Smooth muscle cell (in vitro differentiated cells): ENCODE results near the gene BICRA. TPM values are rescaled to one million over a fixed set of nuclear protein-coding genes. Genes with fewer than 3 reads are reported as not detected.

ENCODE experiments used
- DNase-seq: peaks from one replicate; lab custom pipeline; 2025; ENCODE audit not compliant: unreplicated experiment; lab: John Stamatoyannopoulos, UW
- H2AFZ ChIP-seq: fragments of 200-600 bp; sonication (generic); 2 replicates; pipeline ENCODE4 v1.6.0; 2016; ENCODE audit warnings: antibody characterized with exemption, low read depth, mild to moderate bottlenecking
- H3F3A ChIP-seq: fragments of 200-600 bp; sonication (generic); 2 replicates; pipeline ENCODE4 v1.6.0; 2017; ENCODE audit warnings: antibody characterized with exemption, low read depth
- H3K27ac ChIP-seq: fragments of 200-600 bp; sonication (generic); 2 replicates; pipeline ENCODE4 v1.5.1; 2016; ENCODE audit warnings: low read depth, mild to moderate bottlenecking
- H3K27me3 ChIP-seq: fragments of 200-600 bp; sonication (generic); 2 replicates; pipeline ENCODE4 v1.6.1; 2016; ENCODE audit warnings: low read depth, mild to moderate bottlenecking
- H3K36me3 ChIP-seq: fragments of 200-600 bp; sonication (generic); 2 replicates; pipeline ENCODE4 v1.5.1; 2016; ENCODE audit warnings: low read depth
- H3K4me1 ChIP-seq: fragments of 200-600 bp; sonication (generic); 2 replicates; pipeline ENCODE4 v1.5.1; 2016; ENCODE audit warnings: low read depth
- H3K4me2 ChIP-seq: fragments of 200-600 bp; sonication (generic); 2 replicates; pipeline ENCODE4 v1.6.0; 2016; ENCODE audit warnings: mild to moderate bottlenecking
- H3K4me3 ChIP-seq: fragments of 200-600 bp; sonication (generic); 2 replicates; pipeline ENCODE4 v1.5.1; 2016; ENCODE audit warnings: mild to moderate bottlenecking
- H3K79me2 ChIP-seq: fragments of 200-600 bp; sonication (generic); 2 replicates; pipeline ENCODE4 v1.6.0; 2016; ENCODE audit warnings: low read depth, mild to moderate bottlenecking
- H3K9ac ChIP-seq: fragments of 200-600 bp; sonication (generic); 2 replicates; pipeline ENCODE4 v1.6.0; 2016; ENCODE audit warnings: low read depth
- H3K9me3 ChIP-seq: fragments of 200-600 bp; sonication (generic); replicated peaks from 2 replicates; pipeline ENCODE4 v1.5.1; 2016; ENCODE audit warnings: low read depth
- H4K20me1 ChIP-seq: fragments of 200-600 bp; sonication (generic); 2 replicates; pipeline ENCODE4 v1.6.0; 2016; ENCODE audit warnings: low read depth
- WGBS: methylation state at CpG from one replicate; pipeline ENCODE4 v1.1.7; 2016; ENCODE audit warnings: low lambda C conversion rate; 5-methylcytosine and 5-hydroxymethylcytosine counted together
- polyA plus RNA-seq: library from polyadenylated mRNA; unstranded; fragments of >200 nt; fragmentation: Nextera tagmentation; extraction: Ambion mirVana; gene quantifications from 2 replicates; pipeline ENCODE4 v1.2.1, GENCODE V29; 2016
- total RNA-seq: library from RNA; depleted of rRNA; stranded (reverse); fragments of >200 nt; gene quantifications from 2 replicates; pipeline ENCODE4 v1.2.3, GENCODE V29; 2014
- TF ChIP-seq, protein P1 (sequence below): fragments of 200-600 bp; sonication (generic); IDR thresholded peaks from 2 replicates; pipeline ENCODE4 v1.5.1; 2017; ENCODE audit warnings: borderline replicate concordance, mild to moderate bottlenecking, antibody characterized with exemption; ENCODE audit not compliant: insufficient read depth, poor library complexity, severe bottlenecking

The BICRA gene
- total and polyA plus RNA-seq, 2 experiments from 2014 or later: 3.6 to 10.0 TPM

DNA sequence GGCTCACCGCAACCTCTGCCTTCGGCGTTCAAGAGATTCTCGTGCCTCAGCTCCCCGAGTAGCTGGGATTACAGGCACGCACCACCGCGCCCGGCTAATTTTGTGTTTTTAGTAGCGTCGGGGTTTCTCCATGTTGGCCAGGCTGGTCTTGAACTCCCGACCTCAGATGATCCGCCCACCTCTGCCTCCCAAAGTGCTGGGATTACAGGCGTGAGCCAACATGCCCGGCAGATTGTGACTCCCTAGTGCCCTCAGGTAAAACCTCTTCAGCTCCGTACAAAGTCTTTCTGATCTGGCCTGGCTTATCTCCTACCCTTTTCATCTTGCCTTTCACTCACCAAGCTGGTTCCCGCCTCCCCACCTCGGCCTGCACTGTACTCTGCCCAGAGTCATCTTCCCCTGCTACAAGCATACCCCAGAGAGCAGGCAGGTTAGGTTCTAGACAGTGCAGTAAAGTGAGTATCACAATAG is 15.0 kb downstream of the BICRA start:
- Histone ChIP-seq H2AFZ (no peak overlapping the region), H3K4me1 (no peaks in the 10 kb centered on the region), H3K36me3 (no peaks in the 10 kb centered on the region), H3K4me2 (no peak overlapping the region), H3K9ac (no peak overlapping the region), H3K27me3 (no peaks in the 10 kb centered on the region), H3K27ac (peak overlapping the region; percentile 7), H3F3A (no peaks in the 10 kb centered on the region), H3K79me2 (peaks cover 98% of the 10 kb centered on the region), H3K9me3 (no peaks in the 10 kb centered on the region), H3K4me3 (no peak overlapping the region), H4K20me1 (peaks cover 100% of the 10 kb centered on the region)
- no peak for DNase-seq
- TF ChIP-seq, protein P1, sequence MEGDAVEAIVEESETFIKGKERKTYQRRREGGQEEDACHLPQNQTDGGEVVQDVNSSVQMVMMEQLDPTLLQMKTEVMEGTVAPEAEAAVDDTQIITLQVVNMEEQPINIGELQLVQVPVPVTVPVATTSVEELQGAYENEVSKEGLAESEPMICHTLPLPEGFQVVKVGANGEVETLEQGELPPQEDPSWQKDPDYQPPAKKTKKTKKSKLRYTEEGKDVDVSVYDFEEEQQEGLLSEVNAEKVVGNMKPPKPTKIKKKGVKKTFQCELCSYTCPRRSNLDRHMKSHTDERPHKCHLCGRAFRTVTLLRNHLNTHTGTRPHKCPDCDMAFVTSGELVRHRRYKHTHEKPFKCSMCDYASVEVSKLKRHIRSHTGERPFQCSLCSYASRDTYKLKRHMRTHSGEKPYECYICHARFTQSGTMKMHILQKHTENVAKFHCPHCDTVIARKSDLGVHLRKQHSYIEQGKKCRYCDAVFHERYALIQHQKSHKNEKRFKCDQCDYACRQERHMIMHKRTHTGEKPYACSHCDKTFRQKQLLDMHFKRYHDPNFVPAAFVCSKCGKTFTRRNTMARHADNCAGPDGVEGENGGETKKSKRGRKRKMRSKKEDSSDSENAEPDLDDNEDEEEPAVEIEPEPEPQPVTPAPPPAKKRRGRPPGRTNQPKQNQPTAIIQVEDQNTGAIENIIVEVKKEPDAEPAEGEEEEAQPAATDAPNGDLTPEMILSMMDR: no peak
- WGBS: 71% methylated on average over 14 of the region's 18 CpGs

DNA sequence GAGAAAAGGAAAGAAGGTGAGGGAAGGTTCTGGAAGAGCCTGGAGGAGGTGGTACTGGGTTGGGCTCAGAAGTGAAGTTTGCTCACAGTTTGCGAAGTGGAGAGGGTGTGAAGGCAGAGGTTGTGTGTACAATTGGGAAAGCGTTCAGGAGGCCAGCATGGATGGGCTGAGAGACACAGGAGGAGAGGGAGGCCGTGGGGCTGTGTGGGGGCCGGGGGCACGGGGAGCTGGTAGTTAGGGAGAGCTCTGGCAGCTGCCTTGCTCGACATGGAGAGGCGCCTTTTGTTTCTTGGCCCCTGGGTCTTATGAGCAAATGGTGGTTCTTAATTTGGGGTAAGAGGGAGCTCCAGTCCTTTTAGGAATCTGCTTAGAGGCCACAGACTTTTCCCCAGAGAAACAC is 16.7 kb downstream of the BICRA start:
- no peaks in the 10 kb centered on the region for H3K9me3 ChIP-seq
- H3K9ac ChIP-seq: no peak overlapping the region
- H3K4me2 ChIP-seq: no peak overlapping the region
- TF ChIP-seq, protein P1: no peak
- no peak for DNase-seq
- no peaks in the 10 kb centered on the region for H3K4me1 ChIP-seq
- H3F3A ChIP-seq: no peaks in the 10 kb centered on the region
- no peaks in the 10 kb centered on the region for H3K36me3 ChIP-seq
- H3K79me2 ChIP-seq: peaks cover 98% of the 10 kb centered on the region
- H3K4me3 ChIP-seq: no peak overlapping the region
- no peak overlapping the region for H3K27ac ChIP-seq
- no peaks in the 10 kb centered on the region for H3K27me3 ChIP-seq
- 95% methylated on average over 6 of the region's 7 CpGs for WGBS
- peaks cover 100% of the 10 kb centered on the region for H4K20me1 ChIP-seq
- no peak overlapping the region for H2AFZ ChIP-seq

DNA sequence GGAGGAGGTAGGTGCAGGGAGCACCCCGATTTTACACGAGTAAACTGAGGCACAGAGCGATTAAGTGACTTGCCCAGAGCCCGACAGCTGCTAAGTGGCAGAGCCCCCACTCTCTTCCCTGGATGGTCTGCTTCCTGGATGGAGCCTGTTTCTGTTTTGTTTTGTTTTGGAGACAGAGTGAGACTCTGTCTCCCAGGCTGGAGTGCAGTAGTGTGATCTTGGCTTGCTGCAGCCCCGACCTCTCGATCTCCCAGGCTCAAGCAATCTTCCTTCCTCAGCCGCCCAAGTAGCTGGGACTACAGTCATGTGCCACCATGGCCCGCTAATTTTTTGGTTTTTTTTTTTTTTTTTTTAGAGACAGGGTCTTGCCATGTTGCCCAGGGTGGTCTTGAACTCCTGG is 17.3 kb downstream of the BICRA start:
- no peak overlapping the region for H3K4me2 ChIP-seq
- H4K20me1 ChIP-seq: peaks cover 100% of the 10 kb centered on the region
- no peaks in the 10 kb centered on the region for H3K9me3 ChIP-seq
- no peak for DNase-seq
- H3K27ac ChIP-seq: no peak overlapping the region
- no peak overlapping the region for H3K9ac ChIP-seq
- no peaks in the 10 kb centered on the region for H3F3A ChIP-seq
- H2AFZ ChIP-seq: no peak overlapping the region
- H3K79me2 ChIP-seq: peaks cover 98% of the 10 kb centered on the region
- TF ChIP-seq, protein P1: no peak
- no peaks in the 10 kb centered on the region for H3K4me1 ChIP-seq
- 83% methylated on average over 8 of the region's 8 CpGs for WGBS
- H3K4me3 ChIP-seq: no peak overlapping the region
- H3K27me3 ChIP-seq: no peaks in the 10 kb centered on the region
- no peaks in the 10 kb centered on the region for H3K36me3 ChIP-seq

DNA sequence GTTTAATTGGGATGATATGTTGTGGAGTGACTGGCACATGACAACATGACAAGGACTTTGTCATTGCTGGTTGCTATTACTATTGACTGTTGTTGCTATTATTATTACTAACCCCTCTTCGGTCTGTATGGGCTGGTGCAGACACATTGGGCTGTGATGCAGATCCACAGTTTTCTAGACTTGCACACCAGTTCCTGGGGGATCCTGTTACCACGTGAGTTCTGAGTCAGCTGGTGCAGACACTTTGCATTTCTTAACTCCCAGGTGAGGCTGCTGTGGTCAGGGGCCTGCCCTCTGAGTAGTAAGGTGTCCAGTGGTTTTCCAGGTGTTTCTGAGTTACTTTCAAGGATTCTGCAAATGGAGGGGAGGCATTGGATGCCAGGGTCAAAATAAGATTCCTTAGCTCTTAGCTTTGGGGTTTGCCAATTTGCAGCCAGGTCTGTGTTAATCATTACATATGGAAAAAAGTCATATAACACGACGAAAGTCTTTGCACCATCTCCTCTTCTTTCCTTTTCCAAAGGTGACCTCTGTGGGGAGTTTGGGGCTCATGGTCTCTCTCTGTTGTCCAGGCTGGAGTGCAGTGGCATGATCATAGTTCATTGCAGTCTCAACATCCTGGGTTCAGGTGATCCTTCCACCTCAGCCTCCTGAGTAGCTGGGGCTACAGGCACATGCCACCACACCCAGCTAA is 19.3 kb downstream of the BICRA start:
- H3K4me3 ChIP-seq: no peak overlapping the region
- no peaks in the 10 kb centered on the region for H3F3A ChIP-seq
- no peaks in the 10 kb centered on the region for H3K9me3 ChIP-seq
- no peak for DNase-seq
- H3K9ac ChIP-seq: no peak overlapping the region
- H3K27ac ChIP-seq: no peak overlapping the region
- H3K27me3 ChIP-seq: no peaks in the 10 kb centered on the region
- H3K36me3 ChIP-seq: no peaks in the 10 kb centered on the region
- peaks cover 99% of the 10 kb centered on the region for H3K79me2 ChIP-seq
- H3K4me2 ChIP-seq: no peak overlapping the region
- no peaks in the 10 kb centered on the region for H3K4me1 ChIP-seq
- TF ChIP-seq, protein P1: no peak
- H4K20me1 ChIP-seq: peaks cover 100% of the 10 kb centered on the region
- WGBS: 80% methylated on average over 4 of the region's 4 CpGs
- no peak overlapping the region for H2AFZ ChIP-seq
